Lung (tissue), 12 donors: ENCODE measurements around the gene ADD2. TPM values are rescaled to one million over a fixed set of nuclear protein-coding genes. Genes with fewer than 3 reads are reported as not detected.
A peak's percentile ranks its signal among the peaks of the same experiment; 100 is the strongest.

Experiments
- ATAC-seq: fragments of 200-7000 bp; cut with Tn5 transposase; one replicate; pipeline ENCODE4 v1.9.1; 2020; ENCODE audit warnings: moderate number of reproducible peaks; ENCODE audit not compliant: insufficient read depth, low FRiP score
- DNase-seq, 3 donors: peaks; one replicate each; pipeline ENCODE4 v3.0.0-alpha.2; 2013 to 2017
- H3K27ac ChIP-seq, 2 donors: one replicate each; pipeline ENCODE4 v1.5.1; 2013; ENCODE audit warnings: mild to moderate bottlenecking in 2 of 2, moderate library complexity in 2 of 2, control low read depth in 1 of 2, inconsistent platforms in 1 of 2, low read depth in 1 of 2, low read length in 1 of 2
- H3K27me3 ChIP-seq, 3 donors: one replicate each; pipeline ENCODE4 v1.5.1; 2013; ENCODE audit warnings: low read length in 2 of 3; ENCODE audit not compliant: control insufficient read depth in 3 of 3, insufficient read depth in 3 of 3
- H3K36me3 ChIP-seq, 4 donors: one replicate each; pipeline ENCODE4 v1.5.1; 2013; ENCODE audit warnings: low read length in 4 of 4, mild to moderate bottlenecking in 1 of 4, moderate library complexity in 1 of 4; ENCODE audit not compliant: control insufficient read depth in 4 of 4, insufficient read depth in 4 of 4
- H3K4me1 ChIP-seq, 5 donors: one replicate each; pipeline ENCODE4 v1.5.1; 2013; ENCODE audit warnings: low read length in 5 of 5, mild to moderate bottlenecking in 2 of 5, moderate library complexity in 1 of 5; ENCODE audit not compliant: control insufficient read depth in 5 of 5, insufficient read depth in 5 of 5
- H3K4me3 ChIP-seq: one replicate; pipeline ENCODE4 v1.5.1; 2013; ENCODE audit warnings: mild to moderate bottlenecking, control low read depth, moderate library complexity
- H3K9ac ChIP-seq, 2 donors: one replicate each; pipeline ENCODE4 v1.5.1; 2013; ENCODE audit warnings: low read length in 2 of 2, control low read depth in 1 of 2; ENCODE audit not compliant: insufficient read depth in 1 of 2
- H3K9me3 ChIP-seq, 4 donors: one replicate each; pipeline ENCODE4 v1.5.1; 2013; ENCODE audit warnings: low read length in 3 of 4, mild to moderate bottlenecking in 1 of 4, moderate library complexity in 1 of 4; ENCODE audit not compliant: control insufficient read depth in 4 of 4, insufficient read depth in 3 of 4
- WGBS, 2 donors: extraction: QIAGEN DNeasy Blood & Tissue Kit; methylation state at CpG; one replicate each; pipeline ENCODE4 v1.1.7; 2013; 5-methylcytosine and 5-hydroxymethylcytosine counted together
- polyA plus RNA-seq, 2 donors: library from polyadenylated mRNA; stranded (reverse); fragments of 200-250 nt; gene quantifications; one replicate each; pipeline ENCODE4 v1.2.1, GENCODE V29; 2013
- total RNA-seq, 2 donors: library from RNA; depleted of rRNA in 1 of 2; stranded (reverse); fragments of >200 nt in 1 of 2; gene quantifications; one replicate each; pipeline ENCODE4 v1.2.1, GENCODE V29; 2014 to 2021
- TF ChIP-seq, protein P1 (sequence below): IDR thresholded peaks from 2 replicates; pipeline ENCODE4 v1.5.1; 2012; ENCODE audit warnings: mild to moderate bottlenecking; ENCODE audit errors: control extremely low read depth, extremely low read depth
- donor health status: control.
- donor health status: control.
- donor health status: Bipolar disorder and iron deficiency.
- donor health status: healthy.
- donor health status: DM: yes; HTN: yes; CAD: no.

Gene ADD2
- total and polyA plus RNA-seq, 4 donors, result 0.35 to 5.9 (median 1.8) TPM

- peaks cover 0 to 23% (median 12%) of the 10 kb centered on the region in 5 donors for H3K4me1 ChIP-seq
- H3K36me3 ChIP-seq, result peaks cover 0 to 3% (median 0%) of the 10 kb centered on the region in 4 donors
- TF ChIP-seq, protein P1, sequence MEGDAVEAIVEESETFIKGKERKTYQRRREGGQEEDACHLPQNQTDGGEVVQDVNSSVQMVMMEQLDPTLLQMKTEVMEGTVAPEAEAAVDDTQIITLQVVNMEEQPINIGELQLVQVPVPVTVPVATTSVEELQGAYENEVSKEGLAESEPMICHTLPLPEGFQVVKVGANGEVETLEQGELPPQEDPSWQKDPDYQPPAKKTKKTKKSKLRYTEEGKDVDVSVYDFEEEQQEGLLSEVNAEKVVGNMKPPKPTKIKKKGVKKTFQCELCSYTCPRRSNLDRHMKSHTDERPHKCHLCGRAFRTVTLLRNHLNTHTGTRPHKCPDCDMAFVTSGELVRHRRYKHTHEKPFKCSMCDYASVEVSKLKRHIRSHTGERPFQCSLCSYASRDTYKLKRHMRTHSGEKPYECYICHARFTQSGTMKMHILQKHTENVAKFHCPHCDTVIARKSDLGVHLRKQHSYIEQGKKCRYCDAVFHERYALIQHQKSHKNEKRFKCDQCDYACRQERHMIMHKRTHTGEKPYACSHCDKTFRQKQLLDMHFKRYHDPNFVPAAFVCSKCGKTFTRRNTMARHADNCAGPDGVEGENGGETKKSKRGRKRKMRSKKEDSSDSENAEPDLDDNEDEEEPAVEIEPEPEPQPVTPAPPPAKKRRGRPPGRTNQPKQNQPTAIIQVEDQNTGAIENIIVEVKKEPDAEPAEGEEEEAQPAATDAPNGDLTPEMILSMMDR, result no peak
- no peaks in the 10 kb centered on the region for H3K27me3 ChIP-seq
- no peak overlapping the region for H3K27ac ChIP-seq
- WGBS, 2 donors, result 58 to 67% methylated on average over 2 of the region's 2 CpGs
- H3K9me3 ChIP-seq, result no peaks in the 10 kb centered on the region
- no peak overlapping the region for H3K4me3 ChIP-seq
- DNase-seq, result peak in 1 of 3 donors; percentile 26
- no peak for ATAC-seq
- H3K9ac ChIP-seq, result no peak overlapping the region
These were observed 87.3 kb downstream of the ADD2 start for GRCh38 chr2:70680735-70681134.

GRCh38 chr2:70679259-70679658, 88.7 kb downstream of the ADD2 start:
- Histone ChIP-seq H3K27me3 (no peaks in the 10 kb centered on the region), H3K36me3 (peaks cover 0 to 3% (median 0%) of the 10 kb centered on the region in 4 donors), H3K9me3 (no peaks in the 10 kb centered on the region), H3K9ac (peak overlapping the region in 1 of 2 donors; percentile 16), H3K4me3 (no peak overlapping the region), H3K27ac (no peak overlapping the region), H3K4me1 (peaks cover 0 to 23% (median 12%) of the 10 kb centered on the region in 5 donors)
- ATAC-seq, result no peak
- DNase-seq, result peak; percentile 37 to 87 (median 78)
- TF ChIP-seq, protein P1, result no peak
- 60 to 71% methylated on average over 1 of the region's 1 CpG for WGBS, 2 donors

DNA sequence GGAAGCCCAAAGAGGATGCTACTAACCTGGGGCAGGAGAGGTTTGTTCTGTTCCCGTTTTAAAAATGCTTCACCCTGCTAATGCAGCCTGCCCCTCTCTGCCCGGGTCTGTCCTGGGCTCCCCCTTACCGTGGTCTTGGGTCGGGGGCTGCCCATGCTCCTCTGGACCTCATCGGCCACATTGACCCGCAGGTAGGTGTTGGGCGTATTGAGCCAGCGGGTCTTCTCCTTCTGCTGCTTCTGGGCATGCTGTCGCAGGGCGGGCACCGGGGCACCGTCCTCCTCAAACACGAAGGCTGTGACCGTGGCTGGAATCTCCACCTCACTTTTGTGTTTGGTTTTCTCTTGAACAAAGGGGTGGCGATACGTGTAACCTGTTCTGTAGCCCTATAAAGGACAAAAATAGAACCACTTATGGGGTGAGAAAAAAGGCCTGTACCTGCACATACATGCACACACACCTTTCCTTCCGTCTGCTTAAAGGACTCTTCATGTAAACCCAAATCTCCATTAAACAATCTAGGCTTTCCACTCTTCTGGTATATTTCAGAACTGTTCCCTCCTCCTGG, 89.3 kb downstream of the ADD2 start:
- no peaks in the 10 kb centered on the region for H3K27me3 ChIP-seq
- peaks cover 0 to 23% (median 12%) of the 10 kb centered on the region in 5 donors for H3K4me1 ChIP-seq
- H3K9me3 ChIP-seq, result no peaks in the 10 kb centered on the region
- 72 to 89% methylated on average over 17 of the region's 17 CpGs for WGBS, 2 donors
- ATAC-seq (no peak), DNase-seq (peak; percentile 14 to 50 (median 22))
- H3K4me3 ChIP-seq, result no peak overlapping the region
- peaks cover 0 to 3% (median 1%) of the 10 kb centered on the region in 4 donors for H3K36me3 ChIP-seq
- H3K9ac ChIP-seq, result peak overlapping the region in 1 of 2 donors; percentile 16
- H3K27ac ChIP-seq, result no peak overlapping the region
- TF ChIP-seq, protein P1, result no peak
